ENCODE results near the gene C3orf49. TPM values are rescaled to one million over a fixed set of nuclear protein-coding genes. Genes with fewer than 3 reads are reported as not detected.

Gene C3orf49
- total RNA-seq (not detected), polyA plus RNA-seq (not detected)

GRCh38 chr3:63819151-63819398, at the start of gene C3orf49:
C3orf49 (plus strand) TSS chr3:63819299; CDS start chr3:63819472, 173 bp downstream.
- H3K27ac ChIP-seq (ENCODE audit: low read depth): no peak within 1 kb of the TSS
- no peak within 1 kb of the TSS for H3K4me3 ChIP-seq (ENCODE audit: low read depth, low read length)
- no peaks in the 10 kb centered on the region for H3K36me3 ChIP-seq (ENCODE audit: insufficient read depth)
- no peaks in the 10 kb centered on the region for H3K4me1 ChIP-seq (ENCODE audit: insufficient read depth)
- 94% methylated on average over 1 of the region's 1 CpG for WGBS
- DNase-seq (ENCODE audit: extremely low spot score): no peak

- no peak overlapping the region for H3K27ac ChIP-seq (ENCODE audit: low read depth)
- no peaks in the 10 kb centered on the region for H3K36me3 ChIP-seq (ENCODE audit: insufficient read depth)
- DNase-seq (ENCODE audit: extremely low spot score): no peak
- no peak overlapping the region for H3K4me3 ChIP-seq (ENCODE audit: low read depth, low read length)
- WGBS: 76% methylated on average over 5 of the region's 5 CpGs
- H3K4me1 ChIP-seq (ENCODE audit: insufficient read depth): no peaks in the 10 kb centered on the region
Observed at GRCh38 chr3:63774781-63775180, 44.3 kb upstream of the C3orf49 start.

- WGBS: 87% methylated on average over 4 of the region's 4 CpGs
- Histone ChIP-seq H3K4me1 (ENCODE audit: insufficient read depth) (no peaks in the 10 kb centered on the region), H3K27ac (ENCODE audit: low read depth) (no peak overlapping the region), H3K36me3 (ENCODE audit: insufficient read depth) (no peaks in the 10 kb centered on the region), H3K4me3 (ENCODE audit: low read depth, low read length) (no peak overlapping the region)
- no peak for DNase-seq (ENCODE audit: extremely low spot score)
Observed at GRCh38 chr3:63779227-63779626, 39.9 kb upstream of the C3orf49 start.

GRCh38 chr3:63791974-63792373, 27.1 kb upstream of the C3orf49 start:
- WGBS: 10% methylated on average over 1 of the region's 1 CpG
- Histone ChIP-seq H3K36me3 (ENCODE audit: insufficient read depth) (no peaks in the 10 kb centered on the region), H3K27ac (ENCODE audit: low read depth) (no peak overlapping the region), H3K4me1 (ENCODE audit: insufficient read depth) (no peaks in the 10 kb centered on the region), H3K4me3 (ENCODE audit: low read depth, low read length) (no peak overlapping the region)
- no peak for DNase-seq (ENCODE audit: extremely low spot score)

- Histone ChIP-seq H3K4me3 (ENCODE audit: low read depth, low read length) (no peak overlapping the region), H3K4me1 (ENCODE audit: insufficient read depth) (no peaks in the 10 kb centered on the region), H3K36me3 (ENCODE audit: insufficient read depth) (no peaks in the 10 kb centered on the region), H3K27ac (ENCODE audit: low read depth) (no peak overlapping the region)
- WGBS: 26% methylated on average over 6 of the region's 6 CpGs
- no peak for DNase-seq (ENCODE audit: extremely low spot score)
Observed at GRCh38 chr3:63795438-63795837, 23.7 kb upstream of the C3orf49 start.

GRCh38 chr3:63798544-63798943, 20.6 kb upstream of the C3orf49 start:
- Histone ChIP-seq H3K4me1 (ENCODE audit: insufficient read depth) (no peaks in the 10 kb centered on the region), H3K4me3 (ENCODE audit: low read depth, low read length) (no peak overlapping the region), H3K36me3 (ENCODE audit: insufficient read depth) (no peaks in the 10 kb centered on the region), H3K27ac (ENCODE audit: low read depth) (no peak overlapping the region)
- 93% methylated on average over 2 of the region's 2 CpGs for WGBS
- no peak for DNase-seq (ENCODE audit: extremely low spot score)

GRCh38 chr3:63798949-63799348, 20.1 kb upstream of the C3orf49 start:
- Histone ChIP-seq H3K27ac (ENCODE audit: low read depth) (no peak overlapping the region), H3K36me3 (ENCODE audit: insufficient read depth) (no peaks in the 10 kb centered on the region), H3K4me3 (ENCODE audit: low read depth, low read length) (no peak overlapping the region), H3K4me1 (ENCODE audit: insufficient read depth) (no peaks in the 10 kb centered on the region)
- WGBS: 69% methylated on average over 2 of the region's 2 CpGs
- DNase-seq (ENCODE audit: extremely low spot score): no peak

- H3K27ac ChIP-seq (ENCODE audit: low read depth): no peak overlapping the region
- H3K36me3 ChIP-seq (ENCODE audit: insufficient read depth): no peaks in the 10 kb centered on the region
- H3K4me1 ChIP-seq (ENCODE audit: insufficient read depth): no peaks in the 10 kb centered on the region
- no peak overlapping the region for H3K4me3 ChIP-seq (ENCODE audit: low read depth, low read length)
- 25% methylated on average over 5 of the region's 5 CpGs for WGBS
- no peak for DNase-seq (ENCODE audit: extremely low spot score)
Observed at GRCh38 chr3:63800097-63800496, 19.0 kb upstream of the C3orf49 start.

GRCh38 chr3:63803911-63804310, 15.2 kb upstream of the C3orf49 start:
- DNase-seq (ENCODE audit: extremely low spot score): no peak
- no peaks in the 10 kb centered on the region for H3K36me3 ChIP-seq (ENCODE audit: insufficient read depth)
- H3K4me1 ChIP-seq (ENCODE audit: insufficient read depth): no peaks in the 10 kb centered on the region
- no peak overlapping the region for H3K4me3 ChIP-seq (ENCODE audit: low read depth, low read length)
- 68% methylated on average over 5 of the region's 5 CpGs for WGBS
- H3K27ac ChIP-seq (ENCODE audit: low read depth): no peak overlapping the region

GRCh38 chr3:63807961-63808565, 11.0 kb upstream of the C3orf49 start:
- Histone ChIP-seq H3K4me3 (ENCODE audit: low read depth, low read length) (no peak overlapping the region), H3K27ac (ENCODE audit: low read depth) (no peak overlapping the region), H3K36me3 (ENCODE audit: insufficient read depth) (peaks cover 2% of the 10 kb centered on the region), H3K4me1 (ENCODE audit: insufficient read depth) (no peaks in the 10 kb centered on the region)
- 78% methylated on average over 5 of the region's 5 CpGs for WGBS
- DNase-seq (ENCODE audit: extremely low spot score): no peak

- no peak overlapping the region for H3K27ac ChIP-seq (ENCODE audit: low read depth)
- no peak overlapping the region for H3K4me3 ChIP-seq (ENCODE audit: low read depth, low read length)
- no peaks in the 10 kb centered on the region for H3K4me1 ChIP-seq (ENCODE audit: insufficient read depth)
- DNase-seq (ENCODE audit: extremely low spot score): no peak
- 80% methylated on average over 3 of the region's 3 CpGs for WGBS
- H3K36me3 ChIP-seq (ENCODE audit: insufficient read depth): peaks cover 2% of the 10 kb centered on the region
Observed at GRCh38 chr3:63808633-63809032, 10.5 kb upstream of the C3orf49 start.

- H3K27ac ChIP-seq (ENCODE audit: low read depth): no peak overlapping the region
- no peak for DNase-seq (ENCODE audit: extremely low spot score)
- H3K4me1 ChIP-seq (ENCODE audit: insufficient read depth): no peaks in the 10 kb centered on the region
- 70% methylated on average over 6 of the region's 6 CpGs for WGBS
- no peak overlapping the region for H3K4me3 ChIP-seq (ENCODE audit: low read depth, low read length)
- H3K36me3 ChIP-seq (ENCODE audit: insufficient read depth): peaks cover 2% of the 10 kb centered on the region
Observed at GRCh38 chr3:63809607-63810006, 9.5 kb upstream of the C3orf49 start.

- H3K4me1 ChIP-seq (ENCODE audit: insufficient read depth): no peaks in the 10 kb centered on the region
- WGBS: 85% methylated on average over 3 of the region's 3 CpGs
- no peak overlapping the region for H3K27ac ChIP-seq (ENCODE audit: low read depth)
- H3K36me3 ChIP-seq (ENCODE audit: insufficient read depth): peaks cover 2% of the 10 kb centered on the region
- no peak overlapping the region for H3K4me3 ChIP-seq (ENCODE audit: low read depth, low read length)
- DNase-seq (ENCODE audit: extremely low spot score): no peak
Observed at GRCh38 chr3:63814237-63814636, 4.9 kb upstream of the C3orf49 start.

- no peaks in the 10 kb centered on the region for H3K4me1 ChIP-seq (ENCODE audit: insufficient read depth)
- H3K4me3 ChIP-seq (ENCODE audit: low read depth, low read length): no peak overlapping the region
- H3K36me3 ChIP-seq (ENCODE audit: insufficient read depth): peaks cover 2% of the 10 kb centered on the region
- DNase-seq (ENCODE audit: extremely low spot score): no peak
- H3K27ac ChIP-seq (ENCODE audit: low read depth): no peak overlapping the region
- WGBS: 88% methylated on average over 5 of the region's 5 CpGs
Observed at GRCh38 chr3:63817225-63817624, 1.9 kb upstream of the C3orf49 start.

Measured in urinary bladder (tissue), 4 donors.